Fibroblast of the aortic adventitia (primary cell): ENCODE data around the gene CFAP61. TPM values are rescaled to one million over a fixed set of nuclear protein-coding genes. Genes with fewer than 3 reads are reported as not detected.

ENCODE experiments used
- DNase-seq: peaks from one replicate; pipeline ENCODE4 v3.0.0-alpha.2; 2010; ENCODE audit warnings: low read depth
- H3K4me3 ChIP-seq: 2 replicates; pipeline ENCODE4 v1.5.1; 2011; ENCODE audit warnings: low read depth, mild to moderate bottlenecking, control low read depth, low read length, moderate library complexity
- CTCF ChIP-seq: IDR thresholded peaks from 2 replicates; pipeline ENCODE4 v1.5.1; 2011; ENCODE audit warnings: mild to moderate bottlenecking, low read length, control low read depth, inconsistent platforms; ENCODE audit not compliant: insufficient read depth
- total RNA-seq: library from RNA; depleted of rRNA; stranded (reverse); fragments of >200 nt; gene quantifications from 2 replicates; pipeline ENCODE4 v1.2.3, GENCODE V29; 2012; ENCODE audit warnings: low replicate concordance

Gene CFAP61
- total RNA-seq, 1 donor = 0.18 TPM

DNA sequence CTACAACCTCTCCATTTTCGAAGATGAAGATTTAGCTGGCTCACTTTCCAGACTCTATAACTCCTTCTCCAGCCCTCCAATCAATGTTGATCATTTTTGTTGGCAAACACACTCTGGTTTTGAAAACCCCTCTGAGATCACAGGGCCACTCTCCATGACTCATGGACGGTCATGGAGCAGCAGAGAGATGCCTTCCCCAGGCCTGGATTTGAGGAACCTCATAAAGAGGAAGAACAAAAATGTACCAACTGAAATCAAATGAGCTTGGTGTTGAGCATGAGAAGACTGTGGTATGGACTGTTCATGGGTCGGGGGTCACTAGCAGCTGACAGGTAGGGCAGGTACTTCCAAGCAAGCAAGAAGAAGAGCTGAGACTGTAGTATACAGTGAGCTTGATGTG, 202.8 kb downstream of the CFAP61 start:
- DNase-seq = no peak
- TF ChIP-seq CTCF = no peak
- no peak overlapping the region for H3K4me3 ChIP-seq

DNA sequence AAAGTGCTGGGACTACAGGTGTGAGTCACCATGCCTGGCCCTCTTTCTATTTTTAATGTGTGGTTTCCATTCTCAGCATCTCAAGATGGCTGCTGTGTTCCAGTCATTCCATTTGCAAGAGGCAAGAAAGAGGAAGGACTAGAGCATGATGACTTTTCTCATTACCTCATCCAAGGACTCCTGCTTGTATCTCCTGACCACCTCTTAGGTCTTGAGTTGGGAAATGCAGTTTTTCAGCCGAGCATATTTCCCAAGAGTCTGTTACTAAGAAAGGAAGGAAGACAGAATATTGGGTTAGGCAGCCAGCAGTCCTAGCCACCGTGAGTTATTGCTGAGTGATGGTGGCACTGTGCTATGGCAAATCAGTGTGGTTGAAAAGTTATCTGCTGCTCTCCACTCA, 207.2 kb downstream of the CFAP61 start:
- no peak for TF ChIP-seq CTCF
- DNase-seq = no peak
- no peak overlapping the region for H3K4me3 ChIP-seq

DNA sequence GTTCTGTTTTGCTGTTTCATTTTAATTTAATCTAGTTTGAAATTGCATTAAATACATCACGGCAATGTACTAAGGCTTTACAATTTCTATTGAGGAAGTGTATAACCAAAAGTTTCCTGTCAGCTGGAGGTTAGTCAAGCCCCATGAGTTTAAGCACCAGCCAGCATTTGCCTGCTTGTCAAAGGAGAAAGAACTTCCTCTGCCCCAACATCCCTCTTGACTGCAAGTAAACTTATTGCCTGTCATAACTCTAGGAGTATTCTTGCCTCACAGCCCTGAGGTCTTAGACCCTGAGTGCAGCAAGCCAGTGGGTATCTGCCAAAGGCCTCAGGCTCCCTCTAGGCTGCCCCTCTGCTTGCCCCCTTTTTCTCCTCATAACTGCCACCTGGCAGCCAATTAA, 208.8 kb downstream of the CFAP61 start:
- DNase-seq = no peak
- no peak for TF ChIP-seq CTCF
- no peak overlapping the region for H3K4me3 ChIP-seq

DNA sequence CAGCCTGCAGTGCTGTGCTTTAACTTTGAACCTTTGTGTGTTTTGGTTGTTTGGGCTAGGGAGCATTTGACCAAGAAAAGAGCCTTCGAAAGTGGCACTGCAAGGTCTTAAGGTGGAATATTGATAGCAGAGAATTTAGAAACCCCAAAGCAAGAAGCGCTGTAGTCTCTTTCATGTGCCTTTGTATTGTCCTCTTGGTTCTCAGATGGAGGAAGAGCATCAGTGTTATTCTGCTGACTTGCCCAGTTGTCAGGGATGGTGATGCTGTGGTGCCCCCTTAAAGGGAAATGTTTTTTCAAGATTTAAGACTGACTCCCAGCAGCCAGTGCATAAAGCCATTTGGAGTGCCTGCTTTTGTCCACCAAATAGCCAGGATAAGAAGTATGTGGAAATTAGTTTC, 212.9 kb downstream of the CFAP61 start:
- no peak for DNase-seq
- H3K4me3 ChIP-seq = no peak overlapping the region
- TF ChIP-seq CTCF = no peak

GRCh38 chr20:20266552-20266951, 214.2 kb downstream of the CFAP61 start:
- TF ChIP-seq CTCF = no peak
- no peak for DNase-seq
- no peak overlapping the region for H3K4me3 ChIP-seq

DNA sequence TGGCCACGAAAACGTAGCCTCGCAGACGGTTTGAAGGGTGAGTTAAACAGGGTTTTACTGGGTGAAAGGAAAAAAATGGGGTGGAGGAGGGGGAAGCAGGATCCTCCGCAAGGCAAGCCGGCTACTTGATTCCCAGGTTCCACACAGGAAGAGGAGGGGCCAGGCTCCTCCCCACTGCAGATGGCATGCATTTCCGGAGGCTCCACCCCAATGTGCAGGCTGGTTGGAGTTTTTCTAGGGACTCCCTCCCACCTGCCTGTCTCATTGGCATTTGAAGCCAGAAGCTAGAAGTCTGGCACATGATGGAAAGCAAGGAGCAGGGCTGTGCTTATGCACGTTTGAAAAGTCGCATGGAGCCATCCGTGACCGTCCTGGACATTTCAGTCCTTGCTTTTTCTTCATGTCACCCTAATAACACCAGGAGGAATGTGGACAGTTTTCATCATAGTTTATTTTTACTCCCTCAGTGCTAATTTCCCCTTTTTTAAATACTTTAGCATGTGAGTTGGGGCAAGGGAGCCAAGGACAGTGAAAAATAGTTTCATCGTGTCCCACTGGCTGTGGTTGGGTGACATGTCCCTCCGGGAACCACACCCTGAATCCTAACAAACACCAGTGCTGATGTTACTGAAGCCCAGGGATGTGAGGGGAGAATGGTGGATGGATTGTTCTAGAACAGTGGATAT, 215.5 kb downstream of the CFAP61 start:
- no peak for DNase-seq
- TF ChIP-seq CTCF = no peak
- no peak overlapping the region for H3K4me3 ChIP-seq

DNA sequence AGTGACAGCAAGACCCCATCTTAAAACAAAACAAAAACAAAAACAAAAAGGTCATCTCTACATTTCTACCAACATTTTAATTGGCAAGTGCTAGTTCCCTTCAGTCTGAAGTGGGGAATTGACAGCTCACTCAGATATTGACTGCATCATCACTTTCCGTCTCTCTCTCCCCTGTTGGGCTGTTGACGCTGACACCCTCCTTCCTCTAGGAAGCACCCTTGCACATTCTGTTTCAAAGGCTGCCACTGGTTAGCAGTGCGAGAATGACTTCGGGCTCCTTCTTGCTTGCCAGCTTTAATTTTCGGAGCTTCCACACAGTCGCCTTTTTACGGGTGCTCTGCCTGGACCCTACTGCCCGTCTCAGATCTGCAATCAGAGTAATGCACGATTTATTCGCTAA, 218.9 kb downstream of the CFAP61 start:
- no peak overlapping the region for H3K4me3 ChIP-seq
- no peak for TF ChIP-seq CTCF
- no peak for DNase-seq
